HG02588 (cell line): Measurements from ENCODE around the gene ADGRA1.

Experiments
- ATAC-seq: cut with Tn5 transposase; IDR thresholded peaks from one replicate; pipeline ENCODE4 v1.9.1; 2021; ENCODE audit warnings: mild to moderate bottlenecking, moderate library complexity; ENCODE audit not compliant: unreplicated experiment

Gene ADGRA1

DNA sequence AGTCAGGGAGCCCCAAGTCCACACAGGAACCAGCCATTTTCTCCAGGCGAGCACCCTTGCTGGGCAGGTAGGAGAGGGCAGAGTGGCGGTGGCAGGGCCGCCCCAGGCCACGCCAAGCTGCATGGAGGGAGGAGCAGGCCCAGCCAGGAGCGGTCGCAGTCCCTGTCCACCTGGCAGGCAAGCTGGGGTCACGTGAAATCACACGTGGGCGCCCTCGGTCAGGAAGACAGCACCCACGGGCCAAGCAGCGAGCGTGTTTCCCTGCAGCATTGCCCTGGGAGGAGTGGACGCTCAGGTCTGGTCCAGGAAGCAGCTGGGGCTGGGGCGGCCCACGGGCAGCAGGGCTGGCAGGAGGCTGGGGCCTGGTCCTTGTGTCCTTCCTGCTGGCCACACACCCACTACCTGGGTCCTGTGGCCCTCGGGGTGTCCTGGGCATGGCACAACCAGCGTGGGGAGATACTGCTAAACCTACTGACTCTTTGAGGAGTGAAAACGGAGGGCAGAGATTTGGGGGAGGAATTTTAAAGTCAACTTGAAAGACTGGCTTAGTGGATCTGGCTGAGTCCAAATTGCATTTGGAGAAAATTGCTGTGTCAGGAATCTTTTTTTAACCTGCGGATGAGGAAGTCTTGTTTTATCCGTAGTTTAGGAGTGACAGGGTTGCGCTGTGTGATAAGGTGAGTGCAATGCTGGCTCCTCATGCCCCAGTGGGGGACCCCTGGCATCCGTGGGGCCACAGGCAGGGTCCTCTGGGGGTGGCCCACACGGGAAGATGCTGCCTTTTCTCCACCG is 12.2 kb upstream of the ADGRA1 start:
- no peak for ATAC-seq

DNA sequence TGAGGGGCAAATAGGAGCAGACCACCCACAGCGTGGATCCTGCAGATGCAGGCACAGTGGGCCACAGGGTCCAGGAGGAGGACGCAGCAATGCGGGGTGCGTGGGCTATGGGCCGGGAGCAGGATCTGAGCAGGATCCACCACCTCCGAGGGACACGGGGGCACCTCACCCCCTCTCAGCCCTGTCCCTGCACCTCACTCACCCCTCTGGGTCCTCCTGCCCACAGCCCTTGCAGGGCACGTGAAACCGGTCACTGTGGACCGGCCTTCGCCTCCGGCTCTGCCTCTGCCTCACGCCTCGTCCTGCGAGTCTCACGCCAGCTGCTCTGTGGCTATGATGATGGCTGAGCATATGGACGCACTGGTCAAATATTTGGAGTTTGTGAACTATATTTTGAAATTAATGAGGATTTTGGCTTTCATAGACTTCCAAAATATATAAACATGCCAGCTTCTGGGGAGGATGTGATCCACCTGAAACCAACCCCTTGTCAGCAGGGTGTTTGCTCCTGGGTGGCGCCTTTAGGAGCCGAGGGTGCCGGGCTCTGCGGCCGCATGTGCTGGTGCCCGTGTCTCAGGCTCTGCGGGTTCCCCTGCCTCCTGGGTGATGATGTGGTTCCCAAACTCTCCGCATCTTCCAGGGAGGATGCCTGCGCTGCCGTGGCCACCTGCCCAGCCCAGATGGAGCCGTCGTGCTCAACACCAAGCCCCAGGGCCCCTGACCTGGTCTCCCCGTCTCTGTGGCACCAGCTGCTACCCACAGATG is 11.3 kb upstream of the ADGRA1 start:
- no peak for ATAC-seq

DNA sequence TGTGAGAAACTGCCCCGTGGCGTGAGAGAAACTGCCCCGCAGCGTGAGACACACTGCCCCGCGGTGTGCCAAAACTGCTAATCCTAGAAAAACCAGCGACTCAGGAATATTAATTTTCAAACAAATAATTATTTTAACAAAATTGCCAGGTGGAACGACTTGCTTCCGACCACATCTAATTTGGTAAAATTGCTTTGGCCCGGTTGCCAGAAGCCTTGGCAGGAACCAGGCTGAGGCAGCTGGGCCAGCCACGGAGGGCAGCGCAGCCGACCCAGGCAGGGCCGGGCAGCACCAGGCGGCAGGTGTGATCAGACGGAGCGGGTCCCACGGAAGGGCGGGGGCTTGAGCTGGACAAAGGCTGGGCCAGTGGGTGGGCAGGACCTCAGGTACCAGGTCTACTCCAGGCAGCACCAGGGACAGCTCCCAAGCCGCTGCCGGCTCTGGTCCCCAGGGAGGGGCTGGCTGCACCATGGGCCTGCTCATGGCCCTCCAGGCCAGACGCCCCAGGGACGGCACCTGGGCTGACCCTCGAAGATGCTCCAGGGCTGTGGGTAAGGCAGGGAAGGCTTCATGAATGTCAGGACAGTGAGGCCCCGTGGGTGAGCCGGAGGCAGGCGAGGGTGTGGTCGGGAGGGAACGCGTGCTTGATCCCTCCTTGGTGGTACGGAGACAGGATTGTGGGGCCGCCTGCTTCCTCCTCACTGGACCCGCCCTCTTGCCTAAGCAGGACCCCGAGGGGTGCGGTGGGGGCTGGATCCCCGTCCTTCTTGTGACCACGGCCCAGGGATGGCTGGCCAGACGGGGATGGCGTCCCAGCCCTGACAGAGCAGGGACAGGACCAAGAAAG is 7.7 kb upstream of the ADGRA1 start:
- ATAC-seq = no peak

DNA sequence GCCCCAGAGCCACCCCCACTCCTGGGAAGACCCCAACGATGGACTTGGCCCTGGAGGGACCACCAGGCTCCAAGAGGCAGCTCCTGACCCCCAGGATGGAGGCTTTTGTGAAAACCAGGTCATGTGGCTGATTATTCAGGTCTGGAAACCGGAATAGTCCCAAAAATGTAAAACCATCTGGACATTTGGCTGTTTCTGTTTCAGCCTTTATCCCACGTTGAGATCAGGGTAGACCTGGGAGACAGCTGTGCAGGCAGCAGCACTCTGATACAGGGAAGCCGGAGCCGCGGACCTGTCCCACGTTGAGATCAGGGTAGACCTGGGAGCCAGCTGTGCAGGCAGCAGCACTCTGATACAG is 7.1 kb upstream of the ADGRA1 start:
- no peak for ATAC-seq

DNA sequence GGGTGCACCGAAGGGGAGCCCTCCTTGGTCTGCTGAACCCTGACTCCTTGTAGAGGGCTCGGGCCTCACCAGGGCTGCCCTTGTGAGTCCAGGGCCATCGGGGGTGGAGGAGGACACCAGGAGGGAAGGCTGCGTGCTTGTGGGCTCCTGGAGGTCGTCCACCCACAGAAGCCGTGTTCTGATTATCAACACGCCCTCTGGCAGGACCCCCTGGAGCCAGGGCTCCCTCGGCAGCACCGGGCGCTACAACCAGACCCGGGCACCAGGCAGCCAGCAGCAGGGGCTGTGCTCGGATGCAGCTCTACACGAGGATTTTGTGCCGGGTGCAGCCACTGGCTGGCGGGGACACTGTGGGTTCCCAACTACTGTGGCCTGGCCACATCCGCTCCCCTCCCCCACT is 6.1 kb upstream of the ADGRA1 start:
- ATAC-seq = no peak

DNA sequence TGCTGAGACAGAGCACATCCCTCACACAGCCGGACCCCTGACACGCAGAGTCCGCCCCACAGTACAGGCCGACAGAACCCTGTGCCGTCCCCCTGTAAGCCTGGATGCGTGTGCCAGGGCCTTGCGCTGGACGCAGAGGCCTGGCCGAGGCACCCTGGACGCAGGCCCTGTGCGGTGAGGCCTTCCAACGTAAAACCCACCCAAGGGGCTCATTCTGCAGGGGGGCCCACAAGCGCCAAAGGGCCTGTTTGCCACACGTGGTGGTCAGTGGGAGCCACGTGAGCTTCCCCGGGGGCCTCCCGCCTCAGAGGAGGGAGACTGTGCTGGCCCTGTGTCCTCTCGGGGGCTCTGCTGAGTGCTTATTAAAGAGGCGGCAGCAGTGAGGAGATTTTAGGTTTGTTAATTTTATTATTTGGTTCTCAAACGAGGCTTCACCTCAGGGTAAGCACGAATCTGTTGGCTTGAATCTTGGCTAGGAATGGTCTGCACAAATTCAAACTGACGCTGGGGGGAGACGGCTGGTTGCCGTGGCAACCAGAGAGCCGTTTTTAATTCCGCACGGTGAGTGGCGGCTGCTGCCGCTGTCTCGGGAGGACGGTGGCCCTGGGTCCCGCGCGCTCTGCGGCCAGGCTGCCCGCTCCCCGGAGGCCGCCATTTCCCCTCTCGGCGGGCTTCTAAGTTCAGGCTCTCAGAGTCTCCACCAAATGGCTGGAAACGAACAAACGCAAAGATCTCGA is 4.9 kb upstream of the ADGRA1 start:
- no peak for ATAC-seq

DNA sequence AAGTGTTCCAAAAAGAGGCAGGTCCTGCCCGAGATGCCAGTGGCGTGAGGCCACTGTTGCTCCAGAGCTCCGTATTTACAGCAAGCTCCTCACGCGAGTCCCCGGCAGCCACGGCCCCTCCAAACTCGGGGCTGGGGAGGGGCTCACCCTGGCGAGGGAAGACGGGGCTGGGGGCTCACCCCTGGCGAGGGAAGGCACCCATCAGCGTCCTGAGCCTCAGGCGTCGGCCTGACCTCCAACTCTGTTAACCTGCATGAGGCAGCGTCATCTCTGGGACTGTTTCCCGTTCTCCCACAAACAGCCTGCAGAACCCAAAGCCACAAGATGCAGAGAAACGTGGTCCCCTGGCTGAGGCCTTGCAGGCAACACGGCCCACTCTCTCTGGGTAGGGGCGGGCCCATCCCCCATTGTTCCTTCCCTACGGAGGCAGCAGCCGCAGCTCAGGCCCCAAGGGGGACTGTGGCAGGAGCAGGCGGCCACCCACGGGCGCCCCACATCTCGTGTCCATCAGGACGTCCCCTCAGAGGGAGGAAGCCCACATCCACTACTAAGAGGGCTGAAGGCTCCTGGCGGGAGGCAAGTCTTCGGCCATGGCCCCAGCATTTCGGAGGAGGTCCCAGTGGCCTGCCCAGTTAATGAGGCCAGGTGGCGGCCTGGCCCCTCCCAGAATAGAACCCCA is 4.2 kb upstream of the ADGRA1 start:
- ATAC-seq = no peak

DNA sequence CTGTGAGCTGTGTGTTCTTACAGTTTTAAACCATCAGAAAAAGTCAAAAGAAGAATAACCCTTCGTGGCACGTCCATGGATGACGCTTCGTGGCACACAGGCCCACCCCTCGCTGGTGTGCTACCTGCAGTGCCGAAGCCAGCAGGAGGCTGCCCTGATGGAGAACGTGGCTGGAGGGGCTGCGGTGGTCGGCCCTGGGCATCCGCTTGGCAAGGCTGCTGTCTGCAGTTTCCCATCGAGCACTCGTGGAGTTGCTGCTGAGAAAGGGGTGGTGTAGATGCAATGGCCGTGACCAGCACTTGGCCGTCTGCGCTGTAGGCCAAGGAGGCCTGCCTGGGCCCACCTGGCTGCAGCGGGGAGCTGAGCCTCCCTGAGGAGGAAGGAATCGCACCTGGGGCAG is 3.2 kb upstream of the ADGRA1 start:
- no peak for ATAC-seq

DNA sequence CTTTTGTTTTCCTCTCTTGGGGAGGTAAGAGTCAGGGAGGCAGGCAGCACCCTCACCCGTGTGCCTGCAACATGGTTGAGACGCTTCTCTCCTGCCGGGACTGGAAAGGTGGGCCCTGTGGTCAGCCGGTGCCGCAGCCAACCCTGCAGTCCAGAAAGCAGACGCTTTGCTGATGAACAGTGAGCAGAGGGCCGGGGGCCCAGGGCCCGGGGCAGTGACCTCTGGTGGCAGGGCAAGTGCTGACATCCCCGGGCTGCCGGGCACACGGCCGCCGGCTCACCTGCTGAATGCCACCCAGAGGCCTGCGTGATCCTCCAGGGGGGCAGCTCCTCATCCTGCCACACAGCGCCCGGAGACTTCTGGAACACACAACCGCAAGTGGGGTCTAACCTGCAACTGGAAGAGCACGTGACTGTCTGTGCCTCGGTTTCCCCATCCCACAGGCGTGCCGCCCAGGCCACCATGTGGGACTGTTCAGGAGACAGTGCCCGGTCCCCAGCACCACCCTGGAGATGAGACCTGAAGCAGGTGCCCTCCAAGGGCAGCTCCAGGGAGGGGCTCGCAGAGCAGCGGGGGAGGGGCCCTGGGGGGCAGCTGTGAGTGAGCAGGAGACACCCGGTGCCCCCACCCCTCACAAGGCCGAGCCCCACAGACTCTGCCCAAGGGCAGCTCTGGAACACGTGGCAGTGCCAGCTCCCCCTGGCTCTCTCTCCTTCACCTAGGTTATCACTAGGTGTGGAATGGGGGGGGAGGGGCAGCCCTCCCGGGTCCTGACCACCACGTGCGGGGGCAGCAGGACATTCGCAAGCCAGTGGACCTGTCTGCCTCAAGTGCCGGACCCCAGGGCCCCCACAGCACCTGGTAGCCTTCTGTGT is 2.2 kb upstream of the ADGRA1 start:
- no peak for ATAC-seq

DNA sequence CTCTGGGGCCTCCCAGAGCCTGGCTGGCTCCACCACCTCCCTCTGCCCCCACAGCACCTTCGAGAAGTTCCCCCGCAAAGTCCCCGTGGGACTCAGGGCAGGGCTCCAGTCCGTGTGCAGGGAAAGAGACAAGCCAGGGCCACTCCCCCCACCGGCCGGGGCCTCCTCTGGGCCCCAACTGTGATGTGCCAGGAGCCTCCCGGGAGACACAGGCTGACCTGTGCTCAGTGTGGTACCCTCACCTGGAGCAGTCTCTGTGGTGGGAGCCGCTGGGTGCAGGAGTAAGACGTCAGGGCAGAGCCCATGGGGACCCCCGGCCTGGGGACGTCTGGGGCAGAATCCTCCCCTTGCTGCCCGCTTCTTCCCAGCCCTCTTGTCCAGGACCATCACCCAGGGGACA is 1.5 kb upstream of the ADGRA1 start:
- ATAC-seq = no peak

DNA sequence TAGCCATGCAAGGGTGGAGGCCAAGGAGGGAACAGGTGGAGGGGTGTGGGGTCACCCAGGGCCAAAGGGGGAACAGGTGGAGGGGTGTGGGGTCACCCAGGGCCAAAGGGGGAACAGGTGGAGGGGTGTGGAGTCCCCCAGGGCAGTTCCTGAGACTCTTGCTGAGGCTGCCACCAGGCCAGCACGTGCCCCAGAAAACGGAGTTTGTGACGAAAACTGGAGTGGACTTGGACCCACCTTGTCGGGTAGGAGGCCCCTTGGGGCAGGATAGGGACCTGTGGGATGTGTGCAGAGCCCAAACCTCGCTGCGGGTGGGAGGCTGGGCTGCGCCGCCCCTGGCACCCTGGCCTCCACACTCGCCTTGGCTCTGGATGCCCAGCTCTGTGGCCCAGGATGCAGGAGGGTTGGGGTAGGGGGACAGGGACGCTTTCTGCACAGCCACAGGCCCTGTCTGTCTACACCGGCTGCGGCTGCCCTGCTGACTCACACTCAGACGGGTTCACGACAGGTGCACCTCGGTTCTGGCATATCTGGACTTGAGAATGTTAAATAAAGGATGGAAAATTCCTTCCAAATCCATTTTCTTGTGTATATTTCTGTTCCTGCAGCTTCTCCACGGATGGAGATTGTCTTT is 562 bp upstream of the ADGRA1 start:
- ATAC-seq = no peak

DNA sequence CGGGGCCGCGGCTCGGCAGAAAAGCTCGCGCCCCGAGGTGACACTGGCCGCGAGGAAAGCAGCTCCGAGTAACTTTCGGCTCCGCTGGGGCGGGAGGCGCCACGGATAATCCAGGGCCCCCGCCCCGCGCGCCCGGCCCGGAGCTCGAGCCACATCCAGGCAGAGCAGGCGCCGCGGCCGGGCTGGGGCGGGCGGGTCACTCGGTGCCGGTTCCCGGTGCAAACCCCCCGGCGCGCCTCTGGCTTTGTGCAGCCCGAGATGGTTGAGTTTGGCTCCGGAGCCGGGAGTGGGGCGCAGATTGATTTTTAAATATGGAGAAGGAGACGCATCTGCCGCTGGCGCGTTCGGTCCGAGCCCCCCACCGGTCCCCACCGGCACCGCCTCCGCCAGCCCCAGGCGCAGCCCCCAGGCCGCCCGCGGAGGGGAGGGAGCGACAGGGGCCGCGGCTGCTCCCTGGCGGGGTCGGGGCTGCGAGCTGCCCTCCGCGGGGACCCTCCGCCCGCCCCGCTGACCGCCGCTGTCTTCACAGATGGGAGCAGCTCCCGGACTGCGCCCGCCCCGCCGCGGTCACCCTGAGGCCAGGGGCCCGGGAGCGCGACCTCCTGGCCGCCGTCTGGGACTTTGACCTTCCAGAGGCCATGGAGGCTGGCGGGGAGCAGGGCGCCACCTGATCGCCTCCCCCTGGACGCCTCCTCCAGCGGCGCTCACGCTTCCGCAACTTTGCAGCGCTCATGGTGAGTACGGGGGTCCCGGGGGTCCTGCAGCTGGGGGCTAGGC is 643 bp downstream of the ADGRA1 start:
- ATAC-seq = no peak

DNA sequence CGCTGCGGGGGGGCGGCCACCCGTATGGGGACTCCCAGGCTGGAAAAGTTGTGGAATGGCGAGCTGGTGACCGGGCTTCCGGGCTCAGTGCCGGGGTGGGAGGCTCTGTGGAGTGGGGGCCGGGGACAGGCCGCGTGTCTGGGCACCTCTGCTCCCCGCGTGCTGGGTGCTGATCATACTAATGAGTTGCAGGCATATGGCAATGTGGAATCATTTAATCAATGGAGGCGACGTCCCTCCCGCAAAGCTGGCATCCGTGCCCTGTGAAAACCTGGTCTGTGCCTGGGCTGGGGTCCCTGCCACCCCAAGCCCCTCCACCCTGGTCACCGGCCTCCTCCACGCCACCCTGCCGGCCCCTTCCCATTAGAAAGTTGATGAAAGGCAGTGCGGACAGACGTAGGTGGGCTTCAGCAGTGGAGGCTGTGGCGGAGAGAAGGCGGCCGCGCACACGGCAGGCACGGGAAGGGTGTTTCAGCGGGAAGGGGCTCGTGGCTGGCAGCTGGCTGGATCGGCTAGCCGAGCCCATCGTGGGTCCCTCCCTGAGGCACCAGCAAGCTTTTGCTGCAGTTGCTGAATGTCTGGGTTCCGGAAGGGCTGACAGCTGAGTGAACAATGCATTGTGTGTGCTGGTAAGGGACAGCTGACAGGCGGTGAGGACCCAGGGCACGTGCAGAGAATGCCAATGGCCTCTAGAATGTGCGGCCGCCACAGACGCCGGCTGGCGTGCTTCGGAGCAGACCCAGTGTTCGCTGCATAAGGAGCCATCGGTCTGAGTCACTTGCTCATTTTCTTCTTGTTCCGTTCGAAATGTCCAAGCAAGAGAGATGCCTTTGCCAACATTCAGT is 1.5 kb downstream of the ADGRA1 start:
- ATAC-seq = no peak

DNA sequence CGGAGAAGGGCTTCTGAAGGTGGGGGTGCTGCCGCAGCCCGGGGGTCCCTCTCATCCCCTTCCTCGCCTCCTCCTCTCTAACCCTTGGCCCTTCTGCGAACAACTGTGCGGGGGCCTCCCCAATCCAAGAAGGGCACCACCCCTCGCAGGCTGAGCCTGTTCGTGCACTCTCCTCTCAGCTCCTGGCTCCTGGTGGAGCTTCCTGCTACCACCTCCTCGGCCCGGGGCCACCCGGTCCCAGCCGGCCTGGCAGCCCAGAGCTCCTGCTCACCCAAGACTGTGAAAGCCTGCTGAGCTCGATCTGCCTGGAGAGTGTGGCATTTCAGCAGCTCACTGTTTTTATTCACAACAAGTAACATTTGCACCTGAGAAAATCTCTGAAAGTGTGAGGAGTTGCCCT is 2.4 kb downstream of the ADGRA1 start:
- no peak for ATAC-seq

DNA sequence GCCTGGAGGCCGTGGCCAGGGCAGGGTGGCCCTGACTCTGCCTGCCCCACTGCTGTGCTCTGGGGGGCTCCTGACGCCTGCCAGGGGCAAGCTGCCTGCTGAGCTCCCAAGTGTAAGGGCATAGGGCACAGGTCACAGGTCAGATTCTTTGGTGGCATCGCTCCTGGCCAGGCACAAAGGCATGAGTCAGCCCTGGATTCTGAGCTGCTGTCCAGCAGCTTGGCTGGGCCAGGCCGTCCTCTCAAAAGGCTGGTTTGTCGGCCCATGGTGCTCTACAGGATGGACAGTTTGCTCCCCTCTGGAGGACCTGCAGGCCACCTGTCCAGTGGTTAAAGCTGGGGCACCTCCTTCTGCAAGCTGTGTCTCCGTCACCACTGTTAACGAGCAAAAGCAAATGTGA is 2.9 kb downstream of the ADGRA1 start:
- ATAC-seq = no peak

DNA sequence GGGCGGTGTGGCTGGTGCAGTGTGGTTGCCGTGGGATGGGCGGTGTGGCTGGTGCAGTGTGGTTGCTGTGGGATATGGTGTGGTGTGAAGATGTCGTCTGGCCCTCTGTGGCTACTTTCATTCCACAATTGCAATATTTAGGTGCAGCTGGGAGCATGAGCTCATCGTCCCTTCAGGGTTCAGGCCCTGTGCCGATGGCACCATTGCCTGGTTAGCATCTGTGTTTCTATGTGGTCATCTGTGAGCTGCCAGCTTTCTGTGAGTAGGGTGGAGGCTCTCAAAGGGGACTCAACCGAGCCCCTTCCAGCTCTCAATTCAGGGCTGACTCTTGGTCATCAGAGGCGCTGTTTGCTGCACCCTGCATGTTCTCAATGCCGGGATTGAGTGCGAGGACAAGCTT is 3.6 kb downstream of the ADGRA1 start:
- ATAC-seq = no peak

DNA sequence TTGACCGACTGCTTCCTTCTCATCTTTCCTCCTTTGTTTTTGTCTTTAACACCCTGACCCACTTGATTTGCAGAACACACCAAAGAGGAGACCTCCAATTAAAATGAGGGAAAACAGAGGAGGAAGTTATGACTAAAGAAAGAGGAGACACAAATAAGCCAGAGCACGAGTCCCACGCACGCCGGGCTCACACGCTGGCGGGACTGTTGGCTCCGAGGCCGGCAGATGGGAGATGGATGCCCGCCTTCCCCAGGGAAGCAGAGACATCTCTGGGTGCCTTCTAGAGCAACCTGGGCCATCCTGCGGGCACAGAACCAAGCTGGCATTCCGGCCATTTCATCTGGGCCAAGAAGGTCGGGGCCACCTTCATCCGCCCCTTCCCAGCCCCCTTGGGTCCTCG is 5.6 kb downstream of the ADGRA1 start:
- ATAC-seq = no peak
